Lower lobe of right lung (tissue), 2 donors: Measurements from ENCODE around the gene DHRS3. TPM values are rescaled to one million over a fixed set of nuclear protein-coding genes. Genes with fewer than 3 reads are reported as not detected.
A peak's percentile ranks its signal among the peaks of the same experiment; 100 is the strongest.

Source experiments
- ATAC-seq, 2 donors: fragments of 200-7000 bp; cut with Tn5 transposase; one replicate each; pipeline ENCODE4 v1.9.1; 2020 to 2022; ENCODE audit warnings: mild to moderate bottlenecking in 2 of 2, moderate library complexity in 2 of 2
- DNase-seq: peaks from one replicate; pipeline ENCODE4 v3.0.0-alpha.2; 2020
- H3K27ac ChIP-seq: fragments of 200-600 bp; one replicate; pipeline ENCODE4 v1.8.0; 2022
- H3K27me3 ChIP-seq: fragments of 200-600 bp; one replicate; pipeline ENCODE4 v1.8.0; 2022; ENCODE audit warnings: low read depth
- H3K36me3 ChIP-seq: fragments of 200-600 bp; one replicate; pipeline ENCODE4 v1.8.0; 2022; ENCODE audit warnings: mild to moderate bottlenecking
- H3K4me1 ChIP-seq: fragments of 200-600 bp; one replicate; pipeline ENCODE4 v1.8.0; 2022
- H3K4me3 ChIP-seq: fragments of 200-600 bp; one replicate; pipeline ENCODE4 v1.8.0; 2022; ENCODE audit warnings: mild to moderate bottlenecking
- H3K9me3 ChIP-seq: fragments of 200-600 bp; one replicate; pipeline ENCODE4 v1.8.0; 2022
- intact Hi-C: fragments of 100-400 bp; cut with DNase I; formaldehyde crosslinking; loops from one replicate; pipeline ENCODE4 v1.11.0; 2022
- total RNA-seq: library from RNA; stranded (reverse); fragmentation: NEBNext Ultra II Directional; extraction: Animal tissue kit (Norgen Biotek cat#: 25700); gene quantifications from one replicate; pipeline ENCODE4 v1.2.1, GENCODE V29; 2021
- TF ChIP-seq, protein P1 (sequence below): fragments of 200-600 bp; IDR thresholded peaks from one replicate; pipeline ENCODE4 v1.8.0; 2022; ENCODE audit warnings: antibody characterized with exemption, mild to moderate bottlenecking
- donor health status: DM: no; HTN: yes; CAD: no; lungs with severe emphysema.

The DHRS3 gene
- total RNA-seq, 1 donor from 2014 or later: 135 TPM

DNA sequence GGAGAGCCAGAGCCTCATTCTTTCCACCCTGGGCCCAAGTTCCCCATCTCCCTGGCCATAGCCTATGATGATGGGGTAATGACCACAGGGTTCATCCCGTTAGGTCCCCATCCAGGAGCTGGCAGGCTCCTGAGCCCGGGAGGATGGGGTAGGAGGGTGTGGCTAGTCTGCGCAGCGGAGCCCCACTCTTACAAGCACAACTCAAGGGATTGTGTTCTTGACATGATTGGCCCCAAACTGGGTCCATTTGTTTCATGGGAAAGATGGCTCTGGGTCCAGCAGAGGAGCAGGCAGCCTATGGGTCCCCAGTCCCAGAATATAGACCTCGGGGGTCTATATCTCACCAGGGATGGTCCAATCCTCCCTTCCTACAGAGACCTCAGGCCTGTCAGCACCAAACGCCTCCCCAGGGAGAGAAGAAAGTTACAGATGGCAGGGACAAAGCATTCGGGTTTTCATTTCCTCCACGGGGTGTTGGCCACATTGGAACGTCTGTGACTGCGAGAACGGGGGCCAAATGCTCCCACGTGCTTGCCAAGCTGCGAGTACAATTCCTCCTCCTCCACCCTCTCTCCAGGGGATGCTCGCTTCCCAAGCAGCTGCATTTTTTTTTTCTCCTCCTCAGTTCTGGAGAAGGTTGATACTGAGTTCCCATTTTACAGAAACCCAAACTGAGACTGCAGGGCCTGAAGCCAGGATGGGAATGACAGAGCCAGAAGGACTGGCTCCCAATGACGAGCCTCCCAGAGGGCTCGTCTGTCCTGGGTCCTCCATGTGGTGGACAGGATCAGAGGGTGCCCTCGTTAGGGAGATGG lies 71.0 kb downstream of the DHRS3 start:
- Histone ChIP-seq H3K4me3 (no peak overlapping the region), H3K9me3 (no peaks in the 10 kb centered on the region), H3K27ac (no peak overlapping the region), H3K27me3 (no peaks in the 10 kb centered on the region), H3K36me3 (no peaks in the 10 kb centered on the region), H3K4me1 (peaks cover 46% of the 10 kb centered on the region)
- ATAC-seq: no peak
- peak; percentile 21 for DNase-seq
- intact Hi-C loops: no loop called here
- TF ChIP-seq, protein P1, sequence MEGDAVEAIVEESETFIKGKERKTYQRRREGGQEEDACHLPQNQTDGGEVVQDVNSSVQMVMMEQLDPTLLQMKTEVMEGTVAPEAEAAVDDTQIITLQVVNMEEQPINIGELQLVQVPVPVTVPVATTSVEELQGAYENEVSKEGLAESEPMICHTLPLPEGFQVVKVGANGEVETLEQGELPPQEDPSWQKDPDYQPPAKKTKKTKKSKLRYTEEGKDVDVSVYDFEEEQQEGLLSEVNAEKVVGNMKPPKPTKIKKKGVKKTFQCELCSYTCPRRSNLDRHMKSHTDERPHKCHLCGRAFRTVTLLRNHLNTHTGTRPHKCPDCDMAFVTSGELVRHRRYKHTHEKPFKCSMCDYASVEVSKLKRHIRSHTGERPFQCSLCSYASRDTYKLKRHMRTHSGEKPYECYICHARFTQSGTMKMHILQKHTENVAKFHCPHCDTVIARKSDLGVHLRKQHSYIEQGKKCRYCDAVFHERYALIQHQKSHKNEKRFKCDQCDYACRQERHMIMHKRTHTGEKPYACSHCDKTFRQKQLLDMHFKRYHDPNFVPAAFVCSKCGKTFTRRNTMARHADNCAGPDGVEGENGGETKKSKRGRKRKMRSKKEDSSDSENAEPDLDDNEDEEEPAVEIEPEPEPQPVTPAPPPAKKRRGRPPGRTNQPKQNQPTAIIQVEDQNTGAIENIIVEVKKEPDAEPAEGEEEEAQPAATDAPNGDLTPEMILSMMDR: no peak

DNA sequence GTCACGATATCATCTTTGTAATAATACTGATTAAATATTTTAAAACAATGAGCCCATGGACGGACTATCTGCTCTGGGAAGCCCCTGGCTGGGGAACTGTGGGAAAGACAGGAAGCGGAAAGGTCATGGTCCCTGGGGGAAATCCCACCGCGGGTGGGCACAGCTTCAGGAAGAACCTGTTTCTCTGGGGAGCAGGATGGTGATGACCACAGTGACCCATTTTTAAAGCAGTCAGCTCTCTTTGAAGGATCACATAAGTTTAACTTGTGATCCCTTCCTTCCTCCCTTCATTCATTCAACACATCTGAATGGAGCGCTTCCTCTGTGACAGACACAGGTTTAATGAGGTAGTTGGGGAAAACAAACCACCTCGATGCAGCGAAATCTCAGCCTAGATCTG lies 73.0 kb downstream of the DHRS3 start:
- no peak overlapping the region for H3K27ac ChIP-seq
- DNase-seq (peak; percentile 14), ATAC-seq (no peak)
- TF ChIP-seq, protein P1: no peak
- intact Hi-C loops: no loop called here
- H3K36me3 ChIP-seq: no peaks in the 10 kb centered on the region
- no peaks in the 10 kb centered on the region for H3K27me3 ChIP-seq
- no peaks in the 10 kb centered on the region for H3K9me3 ChIP-seq
- H3K4me3 ChIP-seq: no peak overlapping the region
- H3K4me1 ChIP-seq: peaks cover 66% of the 10 kb centered on the region

DNA sequence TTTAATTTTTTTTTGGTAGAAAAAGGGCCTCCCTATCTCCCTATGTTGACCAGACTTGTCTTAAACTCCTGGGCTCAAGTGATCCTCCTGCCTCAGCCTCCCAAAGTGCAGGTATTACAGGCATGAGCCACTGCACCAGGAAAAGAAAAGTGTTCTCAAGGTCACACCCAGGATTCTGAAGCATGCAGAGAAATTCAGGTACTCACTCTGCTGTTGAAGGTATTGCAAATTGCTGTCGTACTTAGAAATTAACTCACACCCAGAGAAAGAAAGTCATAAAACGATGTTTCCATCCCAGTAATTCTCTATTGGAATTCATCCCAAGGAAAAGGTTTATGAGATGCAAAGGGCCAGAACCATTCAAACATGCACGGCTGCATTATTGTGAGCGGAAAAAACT lies 73.7 kb downstream of the DHRS3 start:
- TF ChIP-seq, protein P1: no peak
- Histone ChIP-seq H3K4me3 (no peak overlapping the region), H3K36me3 (no peaks in the 10 kb centered on the region), H3K27ac (no peak overlapping the region), H3K27me3 (no peaks in the 10 kb centered on the region), H3K9me3 (no peaks in the 10 kb centered on the region), H3K4me1 (peaks cover 66% of the 10 kb centered on the region)
- intact Hi-C loops: no loop called here
- peak; percentile 5 for DNase-seq
- no peak for ATAC-seq

DNA sequence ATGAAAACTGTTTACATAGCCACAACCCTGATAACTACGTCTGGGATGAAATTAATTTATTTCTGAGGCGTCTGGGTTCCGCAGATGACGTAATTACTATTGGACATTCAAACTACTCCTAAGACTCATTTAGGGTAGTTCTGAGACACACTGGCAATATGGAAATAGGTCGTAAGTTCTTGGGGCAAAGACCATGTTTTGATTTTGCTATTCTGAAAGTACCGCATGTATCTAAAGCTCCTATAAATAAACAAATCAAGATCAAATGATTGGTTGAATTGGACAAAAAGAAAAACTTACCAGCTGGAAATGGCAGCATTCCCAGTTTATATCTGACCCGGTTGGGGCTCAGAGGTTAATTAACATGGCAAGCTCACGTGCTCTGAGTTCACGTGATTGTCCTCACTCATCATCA lies 74.3 kb downstream of the DHRS3 start:
- peaks cover 61% of the 10 kb centered on the region for H3K4me1 ChIP-seq
- ATAC-seq (no peak), DNase-seq (no peak)
- intact Hi-C loops: no loop called here
- no peaks in the 10 kb centered on the region for H3K27me3 ChIP-seq
- no peaks in the 10 kb centered on the region for H3K9me3 ChIP-seq
- no peaks in the 10 kb centered on the region for H3K36me3 ChIP-seq
- TF ChIP-seq, protein P1: no peak
- H3K4me3 ChIP-seq: no peak overlapping the region
- H3K27ac ChIP-seq: no peak overlapping the region

DNA sequence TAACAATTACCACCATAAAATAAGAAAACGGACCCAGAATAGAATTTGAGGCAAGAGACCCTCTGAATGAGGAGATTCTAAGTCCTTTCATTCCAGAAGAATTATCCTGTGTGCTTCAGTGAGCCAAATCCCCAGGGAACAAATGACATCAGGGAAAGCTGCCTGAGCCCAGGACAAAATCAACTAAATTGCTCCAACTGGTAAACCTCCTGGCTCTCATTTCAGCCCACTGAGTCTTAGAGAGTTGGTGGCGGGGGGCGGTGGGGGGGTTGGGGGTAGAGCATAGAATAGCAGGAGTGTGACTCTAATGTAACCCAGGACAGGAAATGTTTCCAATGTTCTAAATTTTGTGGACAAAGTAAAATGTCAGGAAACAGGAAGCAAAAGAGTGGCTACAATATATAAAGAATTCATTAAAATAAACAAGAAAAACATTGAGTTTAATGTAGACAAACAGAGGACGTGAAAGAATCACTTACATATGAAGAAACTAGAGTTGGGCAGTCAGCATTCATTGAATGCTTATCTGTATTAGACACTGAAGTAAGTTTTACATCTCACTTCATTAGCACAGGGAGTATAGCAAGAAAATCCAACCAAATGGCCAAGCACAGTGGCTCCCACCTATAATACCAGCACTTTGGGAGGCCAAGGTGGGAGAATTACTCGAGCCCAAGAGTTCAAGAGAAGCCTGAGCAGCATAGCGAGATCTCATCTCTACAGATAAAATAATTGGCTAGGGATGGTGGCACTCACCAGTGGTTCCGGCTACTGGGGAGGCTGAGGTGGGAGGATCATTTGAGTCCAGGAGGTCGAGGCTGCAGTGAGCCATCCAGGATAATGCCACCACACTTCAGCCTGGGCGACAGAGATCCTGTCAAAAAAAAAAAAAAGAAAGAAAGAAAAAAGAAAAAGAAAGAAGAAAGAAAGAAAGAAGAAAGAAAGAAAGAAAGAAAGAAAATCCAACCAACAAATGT lies 75.1 kb downstream of the DHRS3 start:
- H3K36me3 ChIP-seq: no peaks in the 10 kb centered on the region
- peak; percentile 10 for DNase-seq
- H3K9me3 ChIP-seq: no peaks in the 10 kb centered on the region
- no peak overlapping the region for H3K27ac ChIP-seq
- ATAC-seq: no peak
- no peak overlapping the region for H3K4me3 ChIP-seq
- peaks cover 53% of the 10 kb centered on the region for H3K4me1 ChIP-seq
- intact Hi-C loops: no loop called here
- no peaks in the 10 kb centered on the region for H3K27me3 ChIP-seq
- TF ChIP-seq, protein P1: no peak
